ENCODE measurements around the gene POLR2A.

DNA sequence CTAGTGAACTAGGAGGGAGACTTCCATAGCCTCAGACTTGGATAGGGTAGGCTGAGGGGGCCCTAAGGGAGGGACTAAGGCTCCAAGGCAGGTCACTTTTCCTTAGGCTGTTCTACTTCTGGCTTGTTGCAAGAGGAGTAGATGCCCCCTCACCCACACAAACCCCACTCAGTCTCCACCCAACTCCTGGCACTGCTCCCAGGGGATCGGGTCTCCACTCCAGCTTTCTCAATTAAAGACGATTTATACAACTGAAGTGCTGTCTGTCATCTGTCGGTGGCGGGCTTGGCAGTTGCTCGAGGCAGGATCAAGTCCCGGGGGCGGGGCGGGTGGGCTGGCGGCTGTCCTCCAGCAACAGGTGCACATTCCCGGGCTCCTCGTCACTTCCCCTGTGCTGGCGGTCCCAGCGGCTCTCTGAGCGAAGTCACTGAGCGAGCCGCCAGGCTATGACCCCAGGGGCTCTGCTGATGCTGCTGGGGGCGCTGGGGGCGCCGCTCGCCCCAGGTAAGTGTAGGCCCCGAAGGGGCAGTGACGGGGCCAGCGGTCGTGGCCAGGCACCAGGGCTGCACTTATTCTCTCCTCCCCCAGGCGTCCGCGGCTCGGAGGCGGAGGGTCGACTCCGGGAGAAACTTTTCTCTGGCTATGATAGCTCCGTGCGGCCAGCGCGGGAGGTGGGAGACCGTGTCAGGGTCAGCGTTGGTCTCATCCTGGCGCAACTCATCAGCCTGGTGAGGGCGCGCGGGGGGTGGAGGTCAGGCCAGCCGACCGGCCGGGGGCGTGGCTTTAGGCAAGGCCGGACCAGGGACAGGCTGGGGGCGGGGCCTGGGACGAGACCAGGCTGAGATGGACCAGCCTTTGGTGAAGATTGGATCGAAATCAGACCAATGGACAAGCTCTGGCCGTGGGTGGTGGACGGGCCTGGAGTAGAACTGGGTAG is 39.2 kb upstream of the POLR2A start, which contains the start of gene CHRNB1:
- TF ChIP-seq, protein P1, sequence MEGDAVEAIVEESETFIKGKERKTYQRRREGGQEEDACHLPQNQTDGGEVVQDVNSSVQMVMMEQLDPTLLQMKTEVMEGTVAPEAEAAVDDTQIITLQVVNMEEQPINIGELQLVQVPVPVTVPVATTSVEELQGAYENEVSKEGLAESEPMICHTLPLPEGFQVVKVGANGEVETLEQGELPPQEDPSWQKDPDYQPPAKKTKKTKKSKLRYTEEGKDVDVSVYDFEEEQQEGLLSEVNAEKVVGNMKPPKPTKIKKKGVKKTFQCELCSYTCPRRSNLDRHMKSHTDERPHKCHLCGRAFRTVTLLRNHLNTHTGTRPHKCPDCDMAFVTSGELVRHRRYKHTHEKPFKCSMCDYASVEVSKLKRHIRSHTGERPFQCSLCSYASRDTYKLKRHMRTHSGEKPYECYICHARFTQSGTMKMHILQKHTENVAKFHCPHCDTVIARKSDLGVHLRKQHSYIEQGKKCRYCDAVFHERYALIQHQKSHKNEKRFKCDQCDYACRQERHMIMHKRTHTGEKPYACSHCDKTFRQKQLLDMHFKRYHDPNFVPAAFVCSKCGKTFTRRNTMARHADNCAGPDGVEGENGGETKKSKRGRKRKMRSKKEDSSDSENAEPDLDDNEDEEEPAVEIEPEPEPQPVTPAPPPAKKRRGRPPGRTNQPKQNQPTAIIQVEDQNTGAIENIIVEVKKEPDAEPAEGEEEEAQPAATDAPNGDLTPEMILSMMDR (IDR thresholded peaks at IDR 0.05; ENCODE audit: poor library complexity, severe bottlenecking), result no peak
- TF ChIP-seq TAF1 (IDR thresholded peaks at IDR 0.05; ENCODE audit: low read depth) (no peak), EP300 (conservative IDR thresholded peaks at IDR 0.05; ENCODE audit: poor library complexity, severe bottlenecking) (no peak)

All from neural cell (in vitro differentiated cells).